NCI-H774 (cell line): Measurements from ENCODE around the gene C2CD4B.

Experiments used
- DNase-seq: peaks from one replicate; lab custom pipeline; 2025; lab: John Stamatoyannopoulos, UW

Gene C2CD4B

GRCh38 chr15:62149729-62150128, 15.4 kb downstream of the C2CD4B start:
- DNase-seq = no peak

- DNase-seq = no peak
These were observed 17.5 kb downstream of the C2CD4B start for GRCh38 chr15:62147551-62147950.

- DNase-seq = no peak
These were observed 17.9 kb downstream of the C2CD4B start for GRCh38 chr15:62147149-62147548.

GRCh38 chr15:62145015-62145735, 19.9 kb downstream of the C2CD4B start:
- no peak for DNase-seq

- DNase-seq = no peak
These were observed 22.3 kb downstream of the C2CD4B start for GRCh38 chr15:62142736-62143135.

GRCh38 chr15:62141643-62142588, 23.2 kb downstream of the C2CD4B start:
- no peak for DNase-seq

GRCh38 chr15:62141200-62141599, 23.9 kb downstream of the C2CD4B start:
- no peak for DNase-seq

- DNase-seq = no peak
These were observed 27.0 kb downstream of the C2CD4B start for GRCh38 chr15:62138124-62138523.

GRCh38 chr15:62136911-62137865, 27.9 kb downstream of the C2CD4B start:
- no peak for DNase-seq

GRCh38 chr15:62135532-62136134, 29.5 kb downstream of the C2CD4B start:
- no peak for DNase-seq

- DNase-seq = no peak
These were observed 31.9 kb downstream of the C2CD4B start for GRCh38 chr15:62133141-62133540.

GRCh38 chr15:62128916-62129315, 36.2 kb downstream of the C2CD4B start:
- DNase-seq = no peak

- DNase-seq = no peak
These were observed 38.7 kb downstream of the C2CD4B start for GRCh38 chr15:62126364-62126763.

GRCh38 chr15:62125773-62126172, 39.3 kb downstream of the C2CD4B start:
- peak; percentile 64 for DNase-seq

GRCh38 chr15:62124973-62125303, 40.1 kb downstream of the C2CD4B start:
- no peak for DNase-seq

- DNase-seq = peak; percentile 71
These were observed 40.7 kb downstream of the C2CD4B start for GRCh38 chr15:62124176-62124972.

GRCh38 chr15:62122249-62122648, 42.8 kb downstream of the C2CD4B start:
- DNase-seq = no peak

GRCh38 chr15:62121273-62122015, 43.6 kb downstream of the C2CD4B start:
- no peak for DNase-seq

- DNase-seq = no peak
These were observed 44.3 kb downstream of the C2CD4B start for GRCh38 chr15:62120776-62121175.

GRCh38 chr15:62119874-62120273, 45.2 kb downstream of the C2CD4B start:
- DNase-seq = no peak
